CD14-positive monocyte (primary cell): Measurements from ENCODE around the gene WDR5. TPM values are rescaled to one million over a fixed set of nuclear protein-coding genes. Genes with fewer than 3 reads are reported as not detected.
A peak's percentile ranks its signal among the peaks of the same experiment; 100 is the strongest.

Experiments used
- DNase-seq, 3 donors: peaks; one replicate each; pipeline ENCODE4 v3.0.0-alpha.2; 2011 to 2022
- H2AFZ ChIP-seq: 2 replicates; pipeline ENCODE4 v1.6.0; 2012; ENCODE audit warnings: mild to moderate bottlenecking, low read depth, low read length, inconsistent platforms; ENCODE audit not compliant: insufficient read depth, poor library complexity, severe bottlenecking
- H3K27ac ChIP-seq, 2 donors: 1 replicate in 1 of 2; 2 replicates in 1 of 2; pipeline ENCODE4 v1.5.1; 2012 to 2013; ENCODE audit warnings: low read length in 2 of 2, control low read depth in 1 of 2, inconsistent platforms in 1 of 2, low read depth in 1 of 2, mild to moderate bottlenecking in 1 of 2
- H3K27me3 ChIP-seq, 2 donors: one replicate each; pipeline versions ENCODE4 v1.6.0 to v1.6.1; 2011 to 2013; ENCODE audit warnings: low read length in 2 of 2; ENCODE audit not compliant: control insufficient read depth in 2 of 2, insufficient read depth in 2 of 2
- H3K36me3 ChIP-seq, 2 donors: replicated peaks in 1 of 2; 1 replicate in 1 of 2; 2 replicates in 1 of 2; pipeline versions ENCODE4 v1.5.1 to v1.6.1; 2012 to 2013; ENCODE audit warnings: low read length in 2 of 2, control low read depth in 1 of 2, inconsistent platforms in 1 of 2, mild to moderate bottlenecking in 1 of 2; ENCODE audit not compliant: insufficient read depth in 2 of 2, control insufficient read depth in 1 of 2
- H3K4me1 ChIP-seq, 2 donors: 1 replicate in 1 of 2; 2 replicates in 1 of 2; pipeline versions ENCODE4 v1.5.1 to v1.6.1; 2012 to 2013; ENCODE audit warnings: low read length in 2 of 2, control low read depth in 1 of 2, inconsistent platforms in 1 of 2, mild to moderate bottlenecking in 1 of 2, moderate library complexity in 1 of 2; ENCODE audit not compliant: insufficient read depth in 2 of 2, control insufficient read depth in 1 of 2
- H3K4me2 ChIP-seq: replicated peaks from 2 replicates; pipeline ENCODE3; 2012; ENCODE audit warnings: low read length, moderate library complexity, mild to moderate bottlenecking; ENCODE audit not compliant: poor library complexity, severe bottlenecking; ENCODE audit errors: extremely low read depth
- H3K4me3 ChIP-seq, 3 experiments: fragments of 200-600 bp in 1 of 3; sonication (generic) in 1 of 3; replicated peaks in 1 of 3; 1 replicate in 2 of 3; 2 replicates in 1 of 3; pipeline ENCODE4 v1.5.1; 2011 to 2013; ENCODE audit warnings: low read length in 3 of 3, mild to moderate bottlenecking in 3 of 3, control low read depth in 2 of 3, low read depth in 2 of 3, inconsistent platforms in 1 of 3, moderate library complexity in 1 of 3
- H3K79me2 ChIP-seq: 2 replicates; pipeline ENCODE4 v1.6.0; 2012; ENCODE audit warnings: mild to moderate bottlenecking, control low read depth, inconsistent platforms, low read length, moderate library complexity; ENCODE audit not compliant: insufficient read depth
- H3K9ac ChIP-seq: 2 replicates; pipeline ENCODE4 v1.6.0; 2017; ENCODE audit warnings: low read length, mild to moderate bottlenecking; ENCODE audit not compliant: insufficient read depth, poor library complexity, severe bottlenecking
- H3K9me3 ChIP-seq, 2 donors: replicated peaks in 1 of 2; 1 replicate in 1 of 2; 2 replicates in 1 of 2; pipeline versions ENCODE4 v1.5.1 to v1.6.1; 2012 to 2013; ENCODE audit warnings: low read length in 2 of 2, control low read depth in 1 of 2; ENCODE audit not compliant: control insufficient read depth in 1 of 2, insufficient read depth in 1 of 2
- H4K20me1 ChIP-seq: 2 replicates; pipeline ENCODE4 v1.6.0; 2012; ENCODE audit warnings: mild to moderate bottlenecking, low read length, control low read depth, moderate library complexity; ENCODE audit not compliant: insufficient read depth
- H3K27ac Mint-ChIP-seq, 7 donors: one replicate each; pipeline ENCODE4 v1.8.0; 2020; ENCODE audit warnings: mild to moderate bottlenecking in 7 of 7, mixed read lengths in 7 of 7, moderate library complexity in 6 of 7, inconsistent platforms in 2 of 7
- H3K27me3 Mint-ChIP-seq, 3 donors: one replicate each; pipeline ENCODE4 v1.8.0; 2021 to 2022; ENCODE audit warnings: low read depth in 3 of 3, mild to moderate bottlenecking in 3 of 3, mixed read lengths in 3 of 3, moderate library complexity in 3 of 3, inconsistent platforms in 1 of 3
- H3K36me3 Mint-ChIP-seq, 2 donors: one replicate each; pipeline ENCODE4 v1.8.0; 2020; ENCODE audit warnings: mixed read lengths in 2 of 2, inconsistent platforms in 1 of 2, mild to moderate bottlenecking in 1 of 2
- H3K4me1 Mint-ChIP-seq: one replicate; pipeline ENCODE4 v1.8.0; 2020; ENCODE audit warnings: mild to moderate bottlenecking, mixed read lengths
- H3K4me3 Mint-ChIP-seq, 2 donors: one replicate each; pipeline ENCODE4 v1.8.0; 2020; ENCODE audit warnings: mild to moderate bottlenecking in 2 of 2, mixed read lengths in 2 of 2, moderate library complexity in 1 of 2
- H3K9me3 Mint-ChIP-seq, 7 donors: one replicate each; pipeline ENCODE4 v1.8.0; 2020 to 2022; ENCODE audit warnings: mixed read lengths in 7 of 7, mild to moderate bottlenecking in 6 of 7, moderate library complexity in 6 of 7, inconsistent platforms in 2 of 7
- CTCF ChIP-seq: fragments of 200-600 bp; IDR thresholded peaks from one replicate; pipeline ENCODE4 v1.8.0; 2022; ENCODE audit warnings: antibody characterized with exemption, mild to moderate bottlenecking
- WGBS: methylation state at CpG from one replicate; pipeline ENCODE4 v1.1.5; 2013; ENCODE audit warnings: missing lambda C conversion rate; ENCODE audit not compliant: insufficient coverage; 5-methylcytosine and 5-hydroxymethylcytosine counted together
- intact Hi-C, 2 donors: fragments of 100-400 bp; cut with micrococcal nuclease; formaldehyde crosslinking; loops; one replicate each; pipeline versions ENCODE4 v1.15.0 to v1.15.1; 2023
- polyA plus RNA-seq, 3 donors: library from polyadenylated mRNA; depleted of rRNA in 1 of 3; unstranded in 2 of 3; stranded (reverse) in 1 of 3; fragments of 300-500 nt in 2 of 3; fragments of >200 nt in 1 of 3; fragmentation: Illumina TruSeq in 2 of 3; gene quantifications; 1 replicate in 2 of 3; 2 replicates in 1 of 3; pipeline ENCODE4 v1.2.3, GENCODE V29; 2012 to 2021

Gene WDR5
- polyA plus RNA-seq, 3 donors: 8.7 to 17.3 (median 10.2) TPM

- intact Hi-C loops: no loop called here
- H3K27me3 ChIP-seq: peaks cover 0 to 2% of the 10 kb centered on the region in 2 donors
- H3K9me3 ChIP-seq: no peaks in the 10 kb centered on the region
- H3K4me1 Mint-ChIP-seq: peaks cover 21% of the 10 kb centered on the region
- H3K36me3 Mint-ChIP-seq: no peaks in the 10 kb centered on the region
- no peak overlapping the region for H3K4me3 ChIP-seq
- peaks cover 0 to 2% (median 0%) of the 10 kb centered on the region in 7 donors for H3K9me3 Mint-ChIP-seq
- H3K4me3 Mint-ChIP-seq: no peak overlapping the region
- TF ChIP-seq CTCF: no peak
- H3K27me3 Mint-ChIP-seq: peaks cover 14 to 37% (median 15%) of the 10 kb centered on the region in 3 donors
- H3K4me2 ChIP-seq: no peak overlapping the region
- H2AFZ ChIP-seq: no peak overlapping the region
- H3K36me3 ChIP-seq: no peaks in the 10 kb centered on the region
- H4K20me1 ChIP-seq: no peaks in the 10 kb centered on the region
- 95% methylated on average over 6 of the region's 6 CpGs for WGBS
- H3K4me1 ChIP-seq: peaks cover 3 to 6% of the 10 kb centered on the region in 2 donors
- no peak for DNase-seq
- H3K79me2 ChIP-seq: no peaks in the 10 kb centered on the region
- no peak overlapping the region for H3K27ac Mint-ChIP-seq
- H3K9ac ChIP-seq: no peak overlapping the region
- no peak overlapping the region for H3K27ac ChIP-seq
Measured at GRCh38 chr9:134179595-134179917, 43.7 kb downstream of the WDR5 start.

- no peaks in the 10 kb centered on the region for H3K9me3 ChIP-seq
- H2AFZ ChIP-seq: no peak overlapping the region
- no peak overlapping the region for H3K27ac ChIP-seq
- H3K9ac ChIP-seq: no peak overlapping the region
- no peaks in the 10 kb centered on the region for H3K36me3 ChIP-seq
- no peak overlapping the region for H3K27ac Mint-ChIP-seq
- no peaks in the 10 kb centered on the region for H3K36me3 Mint-ChIP-seq
- peaks cover 3 to 6% of the 10 kb centered on the region in 2 donors for H3K4me1 ChIP-seq
- peak overlapping the region in 1 of 2 donors; percentile 51 for H3K4me3 Mint-ChIP-seq
- 94% methylated on average over 29 of the region's 29 CpGs for WGBS
- H3K4me1 Mint-ChIP-seq: peaks cover 15% of the 10 kb centered on the region
- intact Hi-C loops: no loop called here
- H3K27me3 ChIP-seq: peaks cover 0 to 2% of the 10 kb centered on the region in 2 donors
- H3K9me3 Mint-ChIP-seq: peaks cover 0 to 2% (median 0%) of the 10 kb centered on the region in 7 donors
- no peaks in the 10 kb centered on the region for H4K20me1 ChIP-seq
- H3K4me3 ChIP-seq: no peak overlapping the region
- no peak for DNase-seq
- no peak for TF ChIP-seq CTCF
- H3K79me2 ChIP-seq: no peaks in the 10 kb centered on the region
- no peak overlapping the region for H3K4me2 ChIP-seq
- peaks cover 14 to 37% (median 15%) of the 10 kb centered on the region in 3 donors for H3K27me3 Mint-ChIP-seq
Measured at GRCh38 chr9:134179918-134180785, 44.3 kb downstream of the WDR5 start.
